HG02852 (cell line): ENCODE data around the gene TRIB2.

Experiments used
- ATAC-seq: cut with Tn5 transposase; IDR thresholded peaks from one replicate; pipeline ENCODE4 v1.9.1; 2021; ENCODE audit warnings: mild to moderate bottlenecking, moderate library complexity; ENCODE audit not compliant: unreplicated experiment

Gene TRIB2

GRCh38 chr2:12771154-12771553, 54.4 kb downstream of the TRIB2 start:
- ATAC-seq = no peak

- ATAC-seq = no peak
Measured at GRCh38 chr2:12773586-12774394, 57.1 kb downstream of the TRIB2 start.

- ATAC-seq = no peak
Measured at GRCh38 chr2:12774395-12774727, 57.6 kb downstream of the TRIB2 start.

GRCh38 chr2:12776521-12776961, 59.8 kb downstream of the TRIB2 start:
- ATAC-seq = no peak

- no peak for ATAC-seq
Measured at GRCh38 chr2:12778369-12778768, 61.6 kb downstream of the TRIB2 start.

- no peak for ATAC-seq
Measured at GRCh38 chr2:12778811-12779579, 62.3 kb downstream of the TRIB2 start.

- no peak for ATAC-seq
Measured at GRCh38 chr2:12781329-12781728, 64.6 kb downstream of the TRIB2 start.

- ATAC-seq = no peak
Measured at GRCh38 chr2:12787891-12788801, 71.4 kb downstream of the TRIB2 start.

- no peak for ATAC-seq
Measured at GRCh38 chr2:12791906-12792305, 75.2 kb downstream of the TRIB2 start.
